Testis (tissue), 2 donors: Measurements from ENCODE around the gene CLIP2.

ENCODE experiments used
- CTCF ChIP-seq, 3 experiments: fragments of 450-650 bp in 2 of 3; fragments of 200-600 bp in 1 of 3; sonication (generic) in 1 of 3; IDR thresholded peaks; one replicate each; pipeline ENCODE4 v1.5.1; 2016 to 2019; ENCODE audit warnings: antibody characterized with exemption in 3 of 3, mild to moderate bottlenecking in 2 of 3, moderate library complexity in 1 of 3
- POLR2A ChIP-seq: fragments of 450-650 bp; IDR thresholded peaks from one replicate; pipeline ENCODE4 v1.6.1; 2017; ENCODE audit warnings: antibody characterized with exemption, mild to moderate bottlenecking, moderate library complexity

- TF ChIP-seq CTCF (IDR thresholded peaks at IDR 0.05) (no peak), POLR2A (no peak)
Observed at GRCh38 chr7:74452748-74453321, 163.6 kb downstream of the CLIP2 start.
